ENCODE results near the gene TTC23L.

TTC23L gene

GRCh38 chr5:34923694-34924461, 84.9 kb downstream of the TTC23L start:
- no peaks in the 10 kb centered on the region for H3K27me3 ChIP-seq (replicated peaks; ENCODE audit: insufficient read depth, low read length)
- H2AFZ ChIP-seq (ENCODE audit: low read length), result no peak overlapping the region
- no peak overlapping the region for H3K4me3 ChIP-seq (ENCODE audit: low read length)
- H3K9me2 ChIP-seq (replicated peaks; ENCODE audit: insufficient read depth, low read length), result no peaks in the 10 kb centered on the region
- no peak overlapping the region for H3K9ac ChIP-seq (ENCODE audit: low read length)
- TF ChIP-seq CTCF (IDR thresholded peaks at IDR 0.05; ENCODE audit: low read length), result no peak
- no peak for TF ChIP-seq EZH2 (optimal IDR thresholded peaks at IDR 0.05; ENCODE audit: low read depth, low read length)
- TF ChIP-seq EZH2phosphoT487 (IDR thresholded peaks at IDR 0.05; ENCODE audit: low read length), result no peak
- H3F3A ChIP-seq (ENCODE audit: insufficient read depth, low read length), result peaks cover 49% of the 10 kb centered on the region
- no peaks in the 10 kb centered on the region for H3K4me1 ChIP-seq (ENCODE audit: low read length)
- no peak for DNase-seq
- H3K79me2 ChIP-seq (ENCODE audit: low read length), result peaks cover 46% of the 10 kb centered on the region
- H3K36me3 ChIP-seq (replicated peaks; ENCODE audit: insufficient read depth, low read length), result peaks cover 26% of the 10 kb centered on the region
- H4K20me1 ChIP-seq (ENCODE audit: insufficient read depth, low read length), result peaks cover 12% of the 10 kb centered on the region; the same call in 1 of the 2 replicates
- no peak overlapping the region for H3K27ac ChIP-seq (ENCODE audit: low read length)
- H3K9me3 ChIP-seq (replicated peaks; ENCODE audit: insufficient read depth, low read length), result no peaks in the 10 kb centered on the region
- H3K4me2 ChIP-seq (ENCODE audit: low read depth, low read length), result no peak overlapping the region

GRCh38 chr5:34924462-34924765, 85.5 kb downstream of the TTC23L start:
- Histone ChIP-seq H3K4me3 (ENCODE audit: low read length) (no peak overlapping the region), H3K27me3 (replicated peaks; ENCODE audit: insufficient read depth, low read length) (no peaks in the 10 kb centered on the region), H3K9me3 (replicated peaks; ENCODE audit: insufficient read depth, low read length) (no peaks in the 10 kb centered on the region), H3F3A (ENCODE audit: insufficient read depth, low read length) (peaks cover 51% of the 10 kb centered on the region), H3K79me2 (ENCODE audit: low read length) (peaks cover 40% of the 10 kb centered on the region), H3K4me1 (ENCODE audit: low read length) (no peaks in the 10 kb centered on the region), H3K9me2 (replicated peaks; ENCODE audit: insufficient read depth, low read length) (no peaks in the 10 kb centered on the region), H3K4me2 (ENCODE audit: low read depth, low read length) (no peak overlapping the region), H3K9ac (ENCODE audit: low read length) (no peak overlapping the region), H4K20me1 (ENCODE audit: insufficient read depth, low read length) (peaks cover 12% of the 10 kb centered on the region; the same call in 1 of the 2 replicates), H3K36me3 (replicated peaks; ENCODE audit: insufficient read depth, low read length) (peaks cover 26% of the 10 kb centered on the region), H2AFZ (ENCODE audit: low read length) (no peak overlapping the region), H3K27ac (ENCODE audit: low read length) (no peak overlapping the region)
- DNase-seq, result no peak
- no peak for TF ChIP-seq EZH2phosphoT487 (IDR thresholded peaks at IDR 0.05; ENCODE audit: low read length)
- no peak for TF ChIP-seq CTCF (IDR thresholded peaks at IDR 0.05; ENCODE audit: low read length)
- no peak for TF ChIP-seq EZH2 (optimal IDR thresholded peaks at IDR 0.05; ENCODE audit: low read depth, low read length)

GRCh38 chr5:34926318-34926888, 87.4 kb downstream of the TTC23L start:
- Histone ChIP-seq H3K4me3 (ENCODE audit: low read length) (no peak overlapping the region), H3K79me2 (ENCODE audit: low read length) (peaks cover 38% of the 10 kb centered on the region), H3K36me3 (replicated peaks; ENCODE audit: insufficient read depth, low read length) (peaks cover 17% of the 10 kb centered on the region), H3F3A (ENCODE audit: insufficient read depth, low read length) (peaks cover 46% of the 10 kb centered on the region), H3K4me2 (ENCODE audit: low read depth, low read length) (no peak overlapping the region), H3K27me3 (replicated peaks; ENCODE audit: insufficient read depth, low read length) (no peaks in the 10 kb centered on the region), H4K20me1 (ENCODE audit: insufficient read depth, low read length) (peaks cover 4% of the 10 kb centered on the region; the same call in 1 of the 2 replicates), H3K27ac (ENCODE audit: low read length) (no peak overlapping the region), H3K4me1 (ENCODE audit: low read length) (peaks cover 8% of the 10 kb centered on the region), H3K9me2 (replicated peaks; ENCODE audit: insufficient read depth, low read length) (no peaks in the 10 kb centered on the region), H3K9ac (ENCODE audit: low read length) (no peak overlapping the region), H2AFZ (ENCODE audit: low read length) (no peak overlapping the region), H3K9me3 (replicated peaks; ENCODE audit: insufficient read depth, low read length) (no peaks in the 10 kb centered on the region)
- no peak for DNase-seq
- TF ChIP-seq EZH2phosphoT487 (IDR thresholded peaks at IDR 0.05; ENCODE audit: low read length), result no peak
- no peak for TF ChIP-seq CTCF (IDR thresholded peaks at IDR 0.05; ENCODE audit: low read length)

All from MM.1S (cell line).